ENCODE measurements around the gene RCAN3. TPM values are rescaled to one million over a fixed set of nuclear protein-coding genes. Genes with fewer than 3 reads are reported as not detected.

The RCAN3 gene
- total and polyA plus RNA-seq, 10 of the 15 experiments (the other 5 are each of a cell fraction or from before 2014, with no cell fraction given) = 0.02 to 0.46 (median 0.06) TPM; not detected in 3

DNA sequence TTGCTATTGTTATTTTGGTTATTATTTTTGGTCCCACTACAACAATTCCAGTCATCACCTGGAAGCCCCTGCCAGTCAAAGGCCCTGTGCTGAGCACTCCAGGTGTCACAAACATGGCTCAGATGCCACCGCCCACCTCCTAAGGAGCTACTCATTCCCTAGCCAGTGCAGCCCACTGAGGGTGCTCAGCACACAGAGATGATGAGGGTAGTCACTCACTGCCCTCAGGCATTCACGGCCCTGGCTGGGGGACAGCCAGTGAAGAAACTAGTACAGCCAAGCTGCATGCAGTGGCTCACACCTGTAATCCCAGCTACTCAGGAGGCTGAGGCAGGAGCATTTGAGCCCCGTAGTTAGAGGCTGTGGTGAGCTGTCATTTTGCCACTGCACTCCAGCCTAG, 44.8 kb upstream of the RCAN3 start:
- H4K20me1 ChIP-seq (ENCODE audit: control insufficient read depth, insufficient read depth) = no peaks in the 10 kb centered on the region
- no peak overlapping the region for H2AFZ ChIP-seq (ENCODE audit: control insufficient read depth, low read depth, low read length)
- in situ Hi-C loops (cut with MboI) = no loop called here
- H3K9ac ChIP-seq (ENCODE audit: control insufficient read depth, insufficient read depth, low read length) = no peak overlapping the region
- no TSS peak for BruUV-seq (replicated peaks)
- RAD21 ChIA-PET (ENCODE audit: unreplicated experiment) = interaction anchor here (0.6 kb wide), 1 partner anchor 229 kb away, joined by 3 read pairs; no protein-coding TSS in a partner anchor
- no peaks in the 10 kb centered on the region for H3K79me2 ChIP-seq (ENCODE audit: control insufficient read depth, insufficient read depth, low read length)
- 95% methylated on average over 3 of the region's 3 CpGs for WGBS (ENCODE audit: insufficient coverage, insufficient replicate concordance, low lambda C conversion rate, missing lambda C conversion rate)
- 0 out of 2 replicates have a peak, but pooled peaks cover 3% of the 10 kb centered on the region for H3K4me1 ChIP-seq (ENCODE audit: control insufficient read depth, insufficient read depth, low read length)
- no peak for DNase-seq (ENCODE audit: low read depth, low spot score)
- H3K27ac ChIP-seq (ENCODE audit: control insufficient read depth, insufficient read depth) = no peak overlapping the region
- no peak overlapping the region for H3K4me2 ChIP-seq (ENCODE audit: control insufficient read depth, insufficient read depth)
- FAIRE-seq = no peak
- SMC1A ChIA-PET (ENCODE audit: uncharacterized antibody, unreplicated experiment) = interaction anchor here (0.6 to 0.8 kb wide), 2 partner anchors 129 to 1344 kb away, joined by 3 read pairs; no protein-coding TSS in a partner anchor
- no peaks in the 10 kb centered on the region for H3K27me3 ChIP-seq (replicated peaks in 1 of 2; ENCODE audit: control insufficient read depth in 2 of 2, insufficient read depth in 2 of 2, low read length in 1 of 2)
- CTCF ChIA-PET = interaction anchor here (1.2 to 1.7 kb wide), 3 partner anchors 27 to 259 kb away, joined by 4 to 7 read pairs (median 4); no protein-coding TSS in a partner anchor
- intact Hi-C loops (cut with micrococcal nuclease; ENCODE audit: unreplicated experiment) = no loop called here
- H3K36me3 ChIP-seq (ENCODE audit: control insufficient read depth in 2 of 2, insufficient read depth in 2 of 2, low read length in 1 of 2) = no peaks in the 10 kb centered on the region; a peak in 1 of 4 replicates
- H3K4me3 ChIP-seq = no peak overlapping the region
- no peaks in the 10 kb centered on the region; the same call in 2 of the 3 replicates for H3K9me3 ChIP-seq (replicated peaks; ENCODE audit: control insufficient read depth, insufficient read depth, low read length)
- no peak for ATAC-seq
- POLR2A ChIA-PET = no interaction called here
- TF ChIP-seq GABPA (IDR thresholded peaks at IDR 0.05; ENCODE audit: low read depth) (no peak), ZBTB4 (CRISPR knock-in tag; IDR thresholded peaks at IDR 0.05) (no peak), SUPT20H (IDR thresholded peaks at IDR 0.05; ENCODE audit: borderline replicate concordance, control insufficient read depth, low read depth, low read length) (no peak)
- TF ChIP-seq, protein P1, sequence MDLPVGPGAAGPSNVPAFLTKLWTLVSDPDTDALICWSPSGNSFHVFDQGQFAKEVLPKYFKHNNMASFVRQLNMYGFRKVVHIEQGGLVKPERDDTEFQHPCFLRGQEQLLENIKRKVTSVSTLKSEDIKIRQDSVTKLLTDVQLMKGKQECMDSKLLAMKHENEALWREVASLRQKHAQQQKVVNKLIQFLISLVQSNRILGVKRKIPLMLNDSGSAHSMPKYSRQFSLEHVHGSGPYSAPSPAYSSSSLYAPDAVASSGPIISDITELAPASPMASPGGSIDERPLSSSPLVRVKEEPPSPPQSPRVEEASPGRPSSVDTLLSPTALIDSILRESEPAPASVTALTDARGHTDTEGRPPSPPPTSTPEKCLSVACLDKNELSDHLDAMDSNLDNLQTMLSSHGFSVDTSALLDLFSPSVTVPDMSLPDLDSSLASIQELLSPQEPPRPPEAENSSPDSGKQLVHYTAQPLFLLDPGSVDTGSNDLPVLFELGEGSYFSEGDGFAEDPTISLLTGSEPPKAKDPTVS (IDR thresholded peaks at IDR 0.05; ENCODE audit: low read depth, low read length) = no peak

All from GM12878 (cell line).